ENCODE measurements around the gene CTAG2. TPM values are rescaled to one million over a fixed set of nuclear protein-coding genes. Genes with fewer than 3 reads are reported as not detected.
"Not testable (repeated sequence)": the region's sequence is repeated elsewhere in the genome, so short reads cannot be mapped to it uniquely, and the experiment has no call there.

Gene CTAG2
- total RNA-seq, 1 experiment from 2014 or later = not detected

GRCh38 chrX:154648931-154649330 is 4.4 kb downstream of the CTAG2 start:
- DNase-seq (ENCODE audit: low spot score) = no peak

- DNase-seq (ENCODE audit: low spot score) = not testable (repeated sequence)
These were observed 7.5 kb downstream of the CTAG2 start for GRCh38 chrX:154645745-154646378.

GRCh38 chrX:154643708-154644107 is 9.7 kb downstream of the CTAG2 start:
- DNase-seq (ENCODE audit: low spot score) = not testable (repeated sequence)

- not testable (repeated sequence) for DNase-seq (ENCODE audit: low spot score)
These were observed 11.6 kb downstream of the CTAG2 start for GRCh38 chrX:154641740-154642139.

- not testable (repeated sequence) for DNase-seq (ENCODE audit: low spot score)
These were observed 19.7 kb downstream of the CTAG2 start for GRCh38 chrX:154633661-154634060.

GRCh38 chrX:154630949-154631348 is 22.4 kb downstream of the CTAG2 start:
- DNase-seq (ENCODE audit: low spot score) = not testable (repeated sequence)

GRCh38 chrX:154628960-154629359 is 24.4 kb downstream of the CTAG2 start:
- not testable (repeated sequence) for DNase-seq (ENCODE audit: low spot score)

- not testable (repeated sequence) for DNase-seq (ENCODE audit: low spot score)
These were observed 32.5 kb downstream of the CTAG2 start for GRCh38 chrX:154620767-154621414.

- DNase-seq (ENCODE audit: low spot score) = not testable (repeated sequence)
These were observed 34.2 kb downstream of the CTAG2 start, which contains the start of gene CTAG1B for GRCh38 chrX:154619182-154619581. Gene CTAG1B (minus strand): TSS chrX:154619282. CDS start chrX:154619218, 64 bp downstream.

GRCh38 chrX:154613586-154613985 is 39.8 kb downstream of the CTAG2 start:
- DNase-seq (ENCODE audit: low spot score) = not testable (repeated sequence)

GRCh38 chrX:154611146-154611545 is 42.2 kb downstream of the CTAG2 start:
- DNase-seq (ENCODE audit: low spot score) = not testable (repeated sequence)

- not testable (repeated sequence) for DNase-seq (ENCODE audit: low spot score)
These were observed 44.6 kb downstream of the CTAG2 start for GRCh38 chrX:154608823-154609222.

GRCh38 chrX:154607976-154608375 is 45.4 kb downstream of the CTAG2 start:
- DNase-seq (ENCODE audit: low spot score) = not testable (repeated sequence)

- DNase-seq (ENCODE audit: low spot score) = no peak
These were observed 46.0 kb downstream of the CTAG2 start for GRCh38 chrX:154607370-154607769.

- DNase-seq (ENCODE audit: low spot score) = no peak
These were observed 47.8 kb downstream of the CTAG2 start for GRCh38 chrX:154605566-154605965.

- peak; percentile 92 for DNase-seq (ENCODE audit: low spot score)
These were observed 49.6 kb downstream of the CTAG2 start for GRCh38 chrX:154603438-154604430.

GRCh38 chrX:154602766-154603437 is 50.5 kb downstream of the CTAG2 start:
- no peak for DNase-seq (ENCODE audit: low spot score)

- no peak for DNase-seq (ENCODE audit: low spot score)
These were observed 51.2 kb downstream of the CTAG2 start for GRCh38 chrX:154602226-154602625.

All from H4 (cell line).